ENCODE results near the gene DIP2C.
"Not testable (repeated sequence)": the region's sequence is repeated elsewhere in the genome, so short reads cannot be mapped to it uniquely, and the experiment has no call there.

Gene DIP2C

DNA sequence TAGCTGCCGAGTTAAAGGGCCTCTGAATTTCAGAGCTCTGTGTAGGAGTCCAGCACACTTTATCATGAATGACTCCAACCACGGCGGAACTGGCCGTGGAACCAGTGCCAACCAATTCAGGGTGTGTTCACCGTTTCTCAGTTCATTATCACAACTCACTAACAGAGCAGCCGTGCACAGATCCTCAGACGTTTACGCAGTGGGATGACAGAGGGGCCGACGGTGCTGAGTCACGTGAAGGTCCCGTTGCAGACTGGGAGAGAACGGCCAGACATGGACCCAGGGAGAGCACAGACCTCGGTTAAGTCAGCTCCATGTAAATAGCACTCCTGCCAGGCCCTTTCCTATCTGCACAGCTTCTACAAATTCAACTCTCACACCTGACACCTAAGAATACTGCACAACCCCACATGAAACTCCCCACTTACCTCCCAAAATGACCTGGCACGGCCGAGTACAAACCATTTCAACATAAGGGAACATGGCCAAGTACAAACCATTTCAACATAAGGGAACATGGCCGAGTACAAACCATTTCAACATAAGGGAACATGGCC is 95.5 kb downstream of the DIP2C start:
- no peak for DNase-seq

DNA sequence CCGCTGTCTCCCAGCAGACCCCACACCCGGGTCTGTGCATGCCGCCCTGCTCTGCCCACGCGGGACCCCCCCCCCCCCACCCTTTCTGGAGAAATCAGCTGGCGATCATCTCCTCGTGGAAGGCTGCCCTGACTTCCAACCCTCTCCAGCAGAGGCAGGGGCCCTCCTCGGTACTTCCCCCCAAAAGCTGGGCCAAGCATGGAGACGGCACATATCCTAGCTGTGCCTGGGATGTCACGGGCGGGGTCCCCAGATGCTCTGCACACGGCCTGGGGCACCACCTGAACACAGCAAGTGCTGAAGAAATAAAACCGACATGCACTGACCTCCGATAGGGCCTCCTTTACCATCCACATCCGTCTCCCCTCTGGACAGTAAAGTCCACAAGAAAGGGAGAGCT is 96.0 kb downstream of the DIP2C start:
- DNase-seq, result no peak

GRCh38 chr10:593016-593415 is 96.5 kb downstream of the DIP2C start:
- no peak for DNase-seq

DNA sequence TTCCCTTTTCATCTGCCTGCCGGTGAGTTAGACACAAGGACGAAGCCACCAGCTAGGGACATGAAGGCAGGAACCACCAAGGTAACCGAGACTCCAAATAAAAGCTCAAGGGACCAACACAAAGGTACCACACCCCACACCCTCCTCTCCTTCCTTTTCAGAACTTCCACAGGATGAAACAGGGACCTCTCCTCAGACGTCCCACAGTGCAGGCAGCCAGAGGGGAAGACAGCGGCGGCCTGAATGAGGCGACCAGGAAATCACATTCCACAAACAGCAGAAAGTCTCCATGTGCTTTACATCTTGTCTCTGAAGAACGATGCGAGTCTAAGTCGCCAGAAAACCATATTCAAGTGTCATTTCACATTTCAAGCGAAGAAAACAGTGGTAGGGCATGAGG is 97.8 kb downstream of the DIP2C start:
- no peak for DNase-seq

DNA sequence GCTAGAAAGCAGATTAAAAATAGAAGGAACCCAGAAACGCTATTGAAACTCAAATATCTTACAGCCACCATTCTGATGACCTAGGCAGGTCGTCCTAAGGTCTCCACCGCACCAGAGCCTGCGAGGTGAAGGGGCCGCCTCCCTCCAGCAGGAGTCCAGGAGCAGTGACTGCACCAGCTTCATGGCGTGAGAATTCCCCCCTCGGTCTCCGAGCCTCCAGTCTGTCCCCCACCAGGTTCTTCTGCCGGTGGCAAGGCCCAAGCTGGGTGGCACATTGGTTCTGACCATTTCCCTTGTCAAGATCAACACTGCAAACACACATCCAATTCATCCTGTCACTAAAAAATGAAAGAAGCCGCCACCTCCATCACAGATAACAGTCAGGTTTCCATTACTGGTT is 98.7 kb downstream of the DIP2C start:
- no peak for DNase-seq

GRCh38 chr10:589961-590680 is 99.3 kb downstream of the DIP2C start:
- DNase-seq, result no peak

DNA sequence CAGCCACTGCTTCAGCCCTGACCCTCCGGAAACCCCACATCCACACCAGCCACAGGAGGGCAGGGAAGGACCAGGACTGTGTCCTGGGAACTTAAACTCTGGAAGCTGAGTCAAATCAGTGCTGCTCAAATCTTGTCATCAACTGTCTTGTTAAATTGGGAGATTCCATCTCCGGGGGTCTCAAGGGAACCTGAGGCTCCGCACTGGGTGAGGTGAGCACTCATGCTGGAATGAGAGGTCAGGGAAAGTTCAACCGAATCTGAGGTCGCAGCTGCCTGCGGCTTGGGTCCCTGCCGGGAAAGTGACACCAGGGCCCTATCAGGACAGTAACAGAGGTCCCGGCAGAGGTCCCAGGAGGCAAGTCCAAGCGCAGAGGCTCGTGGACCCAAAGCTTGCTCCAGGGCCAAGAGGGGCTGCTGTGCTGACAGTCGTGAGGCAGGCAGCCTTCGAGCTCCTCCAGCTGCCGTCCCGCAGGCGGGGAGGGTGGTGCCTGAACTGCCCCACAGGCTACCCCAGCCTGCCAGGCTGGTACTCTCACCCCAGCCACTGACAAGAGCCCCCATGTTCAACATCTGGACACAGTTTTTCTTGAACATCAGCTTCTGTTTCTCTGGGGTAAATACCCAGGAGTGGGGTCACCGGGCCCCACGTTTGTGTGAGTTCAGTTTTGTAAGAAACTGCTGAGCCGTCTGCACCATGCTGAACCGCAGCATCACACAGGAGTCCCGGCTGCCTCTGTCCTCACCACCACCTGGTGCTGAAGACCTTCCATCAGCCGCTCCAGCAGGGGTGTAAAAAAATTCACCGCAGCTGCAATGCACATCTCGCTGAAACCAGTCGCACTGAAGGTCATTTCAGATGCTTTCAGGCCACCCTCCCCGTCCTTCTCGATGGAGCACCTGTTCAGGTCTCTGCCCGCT is 101.0 kb downstream of the DIP2C start:
- no peak for DNase-seq

- no peak for DNase-seq
Observed at GRCh38 chr10:586716-587115, 102.8 kb downstream of the DIP2C start.

DNA sequence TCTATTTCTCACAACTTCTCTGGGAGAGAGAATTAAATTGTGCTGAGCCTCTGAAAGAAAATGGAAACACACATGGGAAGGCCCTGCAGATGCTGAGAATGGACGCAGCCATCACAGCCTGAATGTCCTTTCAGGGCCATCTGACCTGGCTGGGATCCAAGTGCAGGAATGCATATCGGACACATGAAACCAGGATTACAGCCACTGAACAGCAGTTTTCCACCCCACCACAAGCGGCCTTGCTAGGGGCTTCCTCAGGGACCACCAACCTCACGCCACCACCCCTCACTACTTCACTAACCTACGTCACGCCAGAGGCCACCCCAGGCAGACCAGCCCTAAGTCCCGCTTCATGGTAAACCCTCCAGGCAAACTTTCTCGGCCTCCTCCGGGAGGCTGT is 103.3 kb downstream of the DIP2C start:
- DNase-seq, result no peak

DNA sequence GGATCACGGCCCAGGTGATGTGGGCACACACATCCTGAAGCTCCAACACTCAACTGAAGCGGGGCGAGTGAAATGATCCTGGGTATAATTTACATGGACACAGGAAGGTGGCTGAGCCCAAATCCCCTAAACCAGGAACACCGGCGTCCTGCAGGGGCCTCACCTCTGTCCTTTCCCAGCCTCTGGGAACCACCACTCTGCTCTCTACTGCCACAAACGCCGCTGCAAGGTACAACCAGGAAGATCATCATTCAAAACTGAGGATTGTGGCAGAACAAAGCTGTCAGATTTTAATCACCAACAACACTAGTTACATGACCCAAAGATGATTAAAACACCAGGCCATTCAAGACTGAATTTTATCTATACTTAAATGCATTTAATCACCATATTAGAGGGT is 104.0 kb downstream of the DIP2C start:
- DNase-seq, result no peak

- not testable (repeated sequence) for DNase-seq
Observed at GRCh38 chr10:584497-585290, 104.8 kb downstream of the DIP2C start.

DNA sequence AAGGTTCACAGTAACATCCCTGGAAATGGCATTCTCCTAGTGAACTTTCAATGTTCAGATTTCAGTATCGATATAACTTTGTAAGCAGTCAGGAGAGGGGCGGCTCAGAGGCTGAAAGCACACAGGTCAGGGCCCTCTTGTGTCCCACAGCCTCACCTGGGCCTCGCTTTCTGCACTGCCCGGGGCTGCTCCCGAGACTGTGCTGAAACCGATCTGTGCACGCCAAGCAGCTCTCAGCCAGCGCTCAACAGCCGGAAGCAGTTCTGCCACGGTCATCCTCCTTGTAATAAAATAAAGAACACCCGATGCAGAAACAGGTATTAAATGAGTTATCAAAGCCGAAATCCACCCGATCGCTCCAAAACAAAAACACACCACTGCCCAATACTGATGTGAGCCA is 106.0 kb downstream of the DIP2C start:
- DNase-seq, result no peak

- DNase-seq, result no peak
Observed at GRCh38 chr10:581776-582330, 107.6 kb downstream of the DIP2C start.

DNA sequence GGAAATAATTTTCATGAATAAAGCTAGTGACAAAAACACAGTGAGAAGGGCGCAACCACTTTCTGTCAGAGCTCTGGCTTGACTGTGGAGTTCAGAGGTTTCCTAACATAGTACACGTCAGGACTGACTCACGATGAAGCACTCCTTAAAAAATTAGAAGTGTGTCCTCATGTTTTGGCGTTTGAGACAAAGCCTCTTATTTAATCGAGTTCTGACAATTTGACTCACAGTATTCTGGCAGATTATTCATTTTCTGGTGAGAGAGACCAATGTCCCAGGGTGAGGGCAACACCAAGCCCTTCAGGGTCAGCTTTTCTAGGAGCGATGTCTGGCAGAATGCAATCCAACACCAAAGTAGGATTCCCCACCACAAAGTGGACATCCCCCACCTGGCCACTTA is 108.7 kb downstream of the DIP2C start:
- DNase-seq, result no peak

- DNase-seq, result no peak
Observed at GRCh38 chr10:576130-576465, 113.4 kb downstream of the DIP2C start.

DNA sequence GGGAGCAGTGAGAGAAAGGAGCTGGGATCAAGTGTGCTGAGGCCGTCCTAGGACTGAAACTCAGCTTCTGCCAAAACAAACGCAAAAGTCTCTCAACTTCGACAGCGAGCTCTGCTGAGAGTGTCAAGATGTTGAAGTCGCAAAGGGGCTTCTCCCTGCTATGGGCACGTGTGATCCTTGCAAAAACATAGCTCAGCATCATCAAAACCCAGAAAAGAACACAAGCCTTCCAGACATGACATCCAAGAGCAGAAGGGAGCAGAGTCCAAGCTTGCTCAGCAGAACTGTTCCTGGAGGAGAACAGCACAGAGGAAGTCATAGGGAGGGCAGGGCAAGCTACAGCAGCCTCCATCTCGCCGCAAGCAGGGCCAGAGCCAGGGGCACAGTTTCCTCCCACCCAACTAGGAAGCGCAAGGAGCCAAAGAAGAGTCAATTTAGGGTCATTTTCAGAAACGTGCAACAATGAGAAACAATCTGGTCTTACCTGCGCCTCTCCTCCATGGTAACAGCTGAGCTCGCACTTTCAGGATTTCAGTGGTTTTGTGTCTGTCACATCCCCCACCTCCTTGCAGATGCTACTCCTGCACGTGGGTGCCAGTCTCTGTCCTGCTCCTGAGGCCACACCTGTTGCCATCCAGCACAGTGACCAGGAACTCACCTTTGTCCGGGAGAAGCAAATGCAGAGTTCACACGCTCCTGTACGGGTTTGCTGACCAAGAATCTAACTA is 113.9 kb downstream of the DIP2C start:
- no peak for DNase-seq

DNA sequence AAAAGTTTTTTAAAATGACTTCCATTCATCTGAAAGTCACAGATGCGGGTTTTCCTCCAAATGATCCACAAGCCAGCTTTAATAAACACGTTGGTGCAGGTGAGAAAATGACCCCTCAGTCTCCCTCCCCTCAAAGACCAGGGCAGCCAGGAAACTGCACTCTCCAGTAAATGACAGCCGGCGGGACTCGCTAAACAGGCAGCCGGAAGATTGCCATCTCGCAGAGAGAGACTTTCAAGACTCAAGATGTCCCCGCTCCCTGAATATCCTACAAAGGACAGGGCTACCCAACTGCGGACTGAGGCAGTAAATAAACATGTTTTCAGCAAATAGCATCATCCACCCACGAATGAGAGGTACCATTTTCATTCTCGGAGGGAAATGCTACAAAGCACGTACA is 116.8 kb downstream of the DIP2C start:
- DNase-seq, result no peak

DNA sequence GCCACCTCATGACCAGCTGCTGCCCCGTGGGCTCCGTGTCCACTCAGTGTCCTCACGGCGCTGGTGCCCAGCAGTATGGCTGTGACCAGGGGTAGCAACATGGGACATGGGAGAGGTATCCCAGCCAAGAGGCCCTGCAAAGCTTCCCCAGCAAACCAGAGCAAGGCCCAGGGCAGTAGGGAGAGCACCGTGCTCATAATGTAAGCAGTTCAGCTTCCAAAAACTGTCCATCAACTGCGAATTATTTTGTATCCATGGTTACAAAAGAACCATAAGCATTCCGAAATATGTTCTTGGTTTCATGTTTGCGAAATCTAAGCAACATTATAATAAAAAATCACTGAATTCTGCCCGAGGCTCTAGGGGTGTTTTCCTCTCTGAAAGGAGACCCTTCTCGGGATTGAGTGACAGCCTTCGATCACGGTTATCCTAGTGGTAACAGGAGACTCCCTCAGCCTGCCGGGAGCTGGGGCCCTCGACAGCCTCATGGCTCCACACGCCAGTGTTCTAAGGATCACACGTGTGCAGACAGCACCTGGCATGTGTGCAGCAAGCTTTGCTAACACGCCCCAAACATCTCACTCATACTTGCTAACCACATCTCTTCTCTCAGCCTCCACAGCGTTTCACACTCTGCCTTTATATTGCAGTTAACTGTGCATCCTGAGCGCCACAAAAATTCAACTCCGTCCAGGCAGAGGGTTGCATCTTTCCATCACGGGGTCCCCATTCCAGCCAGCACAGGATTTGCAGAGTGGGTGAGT is 117.6 kb downstream of the DIP2C start:
- DNase-seq, result no peak

- DNase-seq, result no peak
Observed at GRCh38 chr10:571166-571565, 118.3 kb downstream of the DIP2C start.

DNA sequence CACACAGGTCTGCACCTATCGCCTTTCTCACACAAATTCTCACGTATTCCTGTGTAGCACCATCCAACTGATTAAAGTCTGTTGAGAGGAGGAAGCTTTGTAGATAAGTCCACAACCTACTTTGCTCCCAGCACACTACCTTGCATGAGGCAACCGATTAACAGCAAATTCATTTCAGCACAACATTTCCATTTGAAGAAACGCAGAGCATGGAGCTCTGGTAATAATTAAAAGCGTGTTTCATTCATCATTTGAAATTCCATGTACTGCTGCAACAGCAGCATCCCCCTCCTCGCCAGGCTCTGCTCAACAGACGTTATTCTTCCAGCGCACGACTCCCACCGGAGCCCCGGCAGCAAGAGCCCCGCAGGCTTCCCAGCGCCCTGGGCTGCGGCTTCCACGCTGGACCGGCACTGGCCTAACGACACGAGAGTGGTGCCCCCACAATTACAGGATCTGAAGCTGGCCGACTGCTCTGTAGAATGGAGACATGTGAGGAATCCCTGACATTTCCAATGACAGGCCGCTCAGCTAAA is 118.8 kb downstream of the DIP2C start:
- DNase-seq, result no peak

DNA sequence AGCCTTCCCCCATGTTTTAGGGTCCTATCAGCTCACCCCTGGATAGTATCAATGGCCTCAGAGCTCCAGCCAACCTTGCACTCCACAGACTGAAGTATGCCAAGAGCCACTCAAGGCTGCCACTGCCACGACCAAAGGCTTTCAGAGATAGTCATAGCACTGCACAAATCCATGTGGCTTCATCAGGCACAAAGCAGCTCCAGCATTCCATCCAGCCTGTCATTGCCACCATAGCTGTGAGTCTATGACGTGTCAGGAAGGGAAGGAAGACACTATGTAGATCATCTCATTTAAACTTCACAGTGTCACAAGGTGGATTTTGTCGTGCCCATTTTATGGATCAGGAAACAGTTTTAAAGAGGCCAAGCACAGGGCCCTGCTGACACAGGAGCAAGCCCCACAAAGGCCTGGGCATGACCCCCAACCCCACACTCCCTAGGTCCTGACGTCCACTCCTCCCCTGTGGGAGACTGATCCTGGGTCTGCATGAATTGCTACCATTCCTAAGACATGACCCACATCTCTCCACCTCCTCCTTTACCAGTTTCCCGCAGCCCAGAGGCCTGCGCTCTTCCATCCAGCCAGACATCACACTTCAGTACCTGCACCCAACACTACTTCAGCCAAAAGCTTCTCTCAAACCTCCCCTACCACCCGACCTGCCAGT is 119.4 kb downstream of the DIP2C start:
- DNase-seq, result no peak

Measured in NCI-H1436 (cell line).